Cardiac atrium fibroblast (primary cell): ENCODE results near the gene GAGE1. TPM values are rescaled to one million over a fixed set of nuclear protein-coding genes. Genes with fewer than 3 reads are reported as not detected.

Experiments
- total RNA-seq: library from RNA; depleted of rRNA; stranded (reverse); fragments of >200 nt; gene quantifications from 2 replicates; pipeline ENCODE4 v1.2.3, GENCODE V29; 2015

Gene GAGE1, protein sequence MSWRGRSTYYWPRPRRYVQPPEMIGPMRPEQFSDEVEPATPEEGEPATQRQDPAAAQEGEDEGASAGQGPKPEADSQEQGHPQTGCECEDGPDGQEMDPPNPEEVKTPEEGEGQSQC
- not detected in 2 replicates for total RNA-seq

DNA sequence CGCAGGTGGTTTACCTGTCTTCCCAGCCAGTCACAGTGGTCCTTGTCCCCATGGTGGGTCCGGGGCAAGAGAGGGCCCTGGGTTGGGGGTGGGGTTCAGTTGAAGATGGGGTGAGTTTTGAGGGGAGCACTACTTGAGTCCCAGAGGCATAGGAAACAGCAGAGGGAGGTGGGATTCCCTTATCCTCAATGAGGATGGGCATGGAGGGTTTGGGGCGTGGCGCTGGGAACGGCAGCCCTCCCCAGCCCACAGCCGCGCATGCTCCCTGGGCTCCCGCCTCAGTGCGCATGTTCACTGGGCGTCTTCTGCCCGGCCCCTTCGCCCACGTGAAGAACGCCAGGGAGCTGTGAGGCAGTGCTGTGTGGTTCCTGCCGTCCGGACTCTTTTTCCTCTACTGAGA is at the start of gene GAGE1:
GAGE1 (plus strand) TSS at position 301 of the 400 bp plus-strand sequence. CDS start 1,155 bp downstream, outside the sequence.

DNA sequence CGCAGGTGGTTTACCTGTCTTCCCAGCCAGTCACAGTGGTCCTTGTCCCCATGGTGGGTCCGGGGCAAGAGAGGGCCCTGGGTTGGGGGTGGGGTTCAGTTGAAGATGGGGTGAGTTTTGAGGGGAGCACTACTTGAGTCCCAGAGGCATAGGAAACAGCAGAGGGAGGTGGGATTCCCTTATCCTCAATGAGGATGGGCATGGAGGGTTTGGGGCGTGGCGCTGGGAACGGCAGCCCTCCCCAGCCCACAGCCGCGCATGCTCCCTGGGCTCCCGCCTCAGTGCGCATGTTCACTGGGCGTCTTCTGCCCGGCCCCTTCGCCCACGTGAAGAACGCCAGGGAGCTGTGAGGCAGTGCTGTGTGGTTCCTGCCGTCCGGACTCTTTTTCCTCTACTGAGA is 47.8 kb upstream of the GAGE1 start, which contains the start of gene GAGE12E:
GAGE12E (plus strand) TSS at position 301 of the 400 bp plus-strand sequence. CDS start 1,155 bp downstream, outside the sequence.

DNA sequence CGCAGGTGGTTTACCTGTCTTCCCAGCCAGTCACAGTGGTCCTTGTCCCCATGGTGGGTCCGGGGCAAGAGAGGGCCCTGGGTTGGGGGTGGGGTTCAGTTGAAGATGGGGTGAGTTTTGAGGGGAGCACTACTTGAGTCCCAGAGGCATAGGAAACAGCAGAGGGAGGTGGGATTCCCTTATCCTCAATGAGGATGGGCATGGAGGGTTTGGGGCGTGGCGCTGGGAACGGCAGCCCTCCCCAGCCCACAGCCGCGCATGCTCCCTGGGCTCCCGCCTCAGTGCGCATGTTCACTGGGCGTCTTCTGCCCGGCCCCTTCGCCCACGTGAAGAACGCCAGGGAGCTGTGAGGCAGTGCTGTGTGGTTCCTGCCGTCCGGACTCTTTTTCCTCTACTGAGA is 38.3 kb upstream of the GAGE1 start, which contains the start of gene GAGE12F:
GAGE12F (plus strand) TSS at position 301 of the 400 bp plus-strand sequence. CDS start 1,155 bp downstream, outside the sequence.

DNA sequence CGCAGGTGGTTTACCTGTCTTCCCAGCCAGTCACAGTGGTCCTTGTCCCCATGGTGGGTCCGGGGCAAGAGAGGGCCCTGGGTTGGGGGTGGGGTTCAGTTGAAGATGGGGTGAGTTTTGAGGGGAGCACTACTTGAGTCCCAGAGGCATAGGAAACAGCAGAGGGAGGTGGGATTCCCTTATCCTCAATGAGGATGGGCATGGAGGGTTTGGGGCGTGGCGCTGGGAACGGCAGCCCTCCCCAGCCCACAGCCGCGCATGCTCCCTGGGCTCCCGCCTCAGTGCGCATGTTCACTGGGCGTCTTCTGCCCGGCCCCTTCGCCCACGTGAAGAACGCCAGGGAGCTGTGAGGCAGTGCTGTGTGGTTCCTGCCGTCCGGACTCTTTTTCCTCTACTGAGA is 28.7 kb upstream of the GAGE1 start, which contains the start of gene GAGE12G:
GAGE12G (plus strand) TSS at position 301 of the 400 bp plus-strand sequence. CDS start 1,155 bp downstream, outside the sequence.

DNA sequence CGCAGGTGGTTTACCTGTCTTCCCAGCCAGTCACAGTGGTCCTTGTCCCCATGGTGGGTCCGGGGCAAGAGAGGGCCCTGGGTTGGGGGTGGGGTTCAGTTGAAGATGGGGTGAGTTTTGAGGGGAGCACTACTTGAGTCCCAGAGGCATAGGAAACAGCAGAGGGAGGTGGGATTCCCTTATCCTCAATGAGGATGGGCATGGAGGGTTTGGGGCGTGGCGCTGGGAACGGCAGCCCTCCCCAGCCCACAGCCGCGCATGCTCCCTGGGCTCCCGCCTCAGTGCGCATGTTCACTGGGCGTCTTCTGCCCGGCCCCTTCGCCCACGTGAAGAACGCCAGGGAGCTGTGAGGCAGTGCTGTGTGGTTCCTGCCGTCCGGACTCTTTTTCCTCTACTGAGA is 19.2 kb upstream of the GAGE1 start, which contains the start of gene GAGE12H:
GAGE12H (plus strand) TSS at position 301 of the 400 bp plus-strand sequence. CDS start 1,155 bp downstream, outside the sequence.

DNA sequence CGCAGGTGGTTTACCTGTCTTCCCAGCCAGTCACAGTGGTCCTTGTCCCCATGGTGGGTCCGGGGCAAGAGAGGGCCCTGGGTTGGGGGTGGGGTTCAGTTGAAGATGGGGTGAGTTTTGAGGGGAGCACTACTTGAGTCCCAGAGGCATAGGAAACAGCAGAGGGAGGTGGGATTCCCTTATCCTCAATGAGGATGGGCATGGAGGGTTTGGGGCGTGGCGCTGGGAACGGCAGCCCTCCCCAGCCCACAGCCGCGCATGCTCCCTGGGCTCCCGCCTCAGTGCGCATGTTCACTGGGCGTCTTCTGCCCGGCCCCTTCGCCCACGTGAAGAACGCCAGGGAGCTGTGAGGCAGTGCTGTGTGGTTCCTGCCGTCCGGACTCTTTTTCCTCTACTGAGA is 9.6 kb upstream of the GAGE1 start, which contains the start of gene GAGE2A:
GAGE2A (plus strand) TSS at position 301 of the 400 bp plus-strand sequence. CDS start 1,155 bp downstream, outside the sequence.

Other genes starting within 250 kb of the GAGE1 start
- gene GAGE12C, start 66.8 kb upstream of the GAGE1 start, total RNA-seq, result not detected in 2 replicates
- not detected in 2 replicates for gene GAGE12D, start 57.3 kb upstream of the GAGE1 start, total RNA-seq
- not detected in 2 replicates for gene GAGE12E, start 47.7 kb upstream of the GAGE1 start, total RNA-seq
- not detected in 2 replicates for gene GAGE12F, start 38.2 kb upstream of the GAGE1 start, total RNA-seq
- gene GAGE12G, start 28.6 kb upstream of the GAGE1 start, total RNA-seq, result not detected in 2 replicates
- gene GAGE12H, start 19.1 kb upstream of the GAGE1 start, total RNA-seq, result not detected in 2 replicates
- gene GAGE2A, start 9.5 kb upstream of the GAGE1 start, total RNA-seq, result not detected in 2 replicates
- not detected in 2 replicates for gene PAGE1, start 97.0 kb downstream of the GAGE1 start, total RNA-seq
- gene PAGE4, start 230.3 kb downstream of the GAGE1 start, total RNA-seq, result not detected in 2 replicates